HG03064 (cell line): Measurements from ENCODE around the gene HEATR1.
"Not testable (repeated sequence)": the region's sequence is repeated elsewhere in the genome, so short reads cannot be mapped to it uniquely, and the experiment has no call there.

Source experiments
- ATAC-seq: cut with Tn5 transposase; IDR thresholded peaks from one replicate; pipeline ENCODE4 v1.9.1; 2021; ENCODE audit warnings: low read depth; ENCODE audit not compliant: unreplicated experiment

HEATR1 gene

DNA sequence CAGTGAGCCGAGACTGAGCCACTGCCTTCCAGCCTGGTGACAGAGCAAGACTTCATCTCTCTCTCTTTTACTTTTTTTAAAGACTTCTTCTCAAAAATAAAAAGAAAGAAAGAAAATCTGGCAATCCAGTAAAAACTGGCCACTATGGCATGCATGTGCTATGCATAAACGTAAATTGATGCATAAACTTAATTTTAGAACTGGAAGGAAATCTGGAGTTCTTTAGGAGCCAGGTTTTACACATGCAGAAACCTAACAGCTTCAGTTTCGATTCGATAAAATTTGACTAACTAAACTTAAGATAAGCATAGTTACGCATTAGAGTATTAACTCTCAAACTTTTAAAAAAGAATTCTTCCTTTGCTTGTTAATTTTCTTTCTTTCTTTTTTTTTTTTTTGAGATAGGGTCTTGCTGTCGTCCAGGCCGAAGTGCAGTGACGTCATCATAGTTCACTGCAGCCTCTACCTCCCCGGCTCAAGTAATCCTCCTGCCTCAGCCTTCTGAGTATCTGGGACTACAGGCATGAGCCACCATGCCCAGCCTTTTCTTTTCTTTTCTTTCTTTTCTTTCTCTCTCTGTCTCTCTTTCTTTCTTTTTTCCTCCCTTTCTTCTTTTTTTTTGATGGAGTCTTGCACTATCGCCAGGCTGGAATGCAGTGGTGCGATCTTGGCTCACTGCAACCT, 92.4 kb downstream of the HEATR1 start:
- no peak for ATAC-seq

- ATAC-seq = no peak
These were observed 94.5 kb downstream of the HEATR1 start for GRCh38 chr1:236509647-236510401.

- ATAC-seq = no peak
These were observed 95.1 kb downstream of the HEATR1 start for GRCh38 chr1:236509203-236509602.

GRCh38 chr1:236508593-236509027, 95.7 kb downstream of the HEATR1 start:
- ATAC-seq = no peak

- no peak for ATAC-seq
These were observed 97.2 kb downstream of the HEATR1 start for GRCh38 chr1:236507022-236507700.

GRCh38 chr1:236504338-236504737, 100.0 kb downstream of the HEATR1 start:
- ATAC-seq = not testable (repeated sequence)

DNA sequence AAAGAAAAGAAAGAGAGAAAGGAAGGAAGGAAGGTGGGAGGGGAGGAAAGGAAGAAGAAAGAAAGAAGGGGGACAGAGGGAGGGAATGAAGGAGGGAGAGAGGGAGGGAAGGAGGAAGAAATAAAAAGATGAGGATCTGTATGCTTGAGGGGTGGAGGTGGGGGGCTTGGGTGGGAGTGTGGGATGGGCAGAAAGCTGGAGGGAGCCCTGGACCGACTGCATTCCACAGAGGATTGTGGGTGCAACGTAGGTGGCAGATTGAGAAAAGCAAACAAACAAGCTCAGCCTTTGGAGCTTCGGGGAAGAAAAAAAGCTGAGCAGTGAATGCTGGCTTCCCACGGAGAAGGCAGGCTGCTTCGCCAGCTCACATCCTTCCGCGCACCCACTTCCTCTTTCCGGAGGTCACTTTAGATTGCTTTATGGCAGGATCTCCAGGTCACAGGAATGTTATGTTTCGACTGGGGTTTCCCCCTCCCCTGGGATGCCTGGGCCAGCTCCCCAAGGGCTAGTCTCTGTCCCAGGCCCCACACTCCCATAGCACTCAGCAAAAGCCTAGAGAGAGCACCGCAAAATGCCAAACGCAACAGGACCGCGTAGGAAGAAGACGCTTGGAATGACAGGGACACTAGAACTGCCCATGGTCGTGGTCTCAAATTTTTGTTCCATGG, 101.2 kb downstream of the HEATR1 start:
- ATAC-seq = no peak

DNA sequence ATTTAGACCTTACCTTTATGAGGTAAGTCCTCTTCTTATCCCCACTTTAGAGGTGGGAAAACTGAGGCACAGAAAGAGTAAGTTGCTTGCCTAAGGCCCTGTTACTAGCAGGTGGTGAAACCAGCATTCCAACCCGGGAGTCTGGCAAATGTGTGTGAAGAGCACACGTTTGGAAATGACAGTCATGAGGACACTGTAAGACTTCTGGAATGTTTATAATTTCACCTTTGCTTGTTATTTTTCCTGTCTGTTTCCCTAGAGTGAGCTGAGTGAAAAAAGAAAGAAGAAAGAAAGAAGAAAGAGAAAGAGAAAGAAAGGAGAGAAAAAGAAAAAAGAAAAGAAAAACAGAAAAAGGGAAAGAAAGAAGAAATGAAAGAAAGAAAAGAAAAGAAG, 101.7 kb downstream of the HEATR1 start:
- ATAC-seq = no peak

GRCh38 chr1:236501093-236501492, 103.2 kb downstream of the HEATR1 start:
- no peak for ATAC-seq
